Measurements from ENCODE around the gene MLN. TPM values are rescaled to one million over a fixed set of nuclear protein-coding genes. Genes with fewer than 3 reads are reported as not detected.

MLN gene
- total RNA-seq, 4 donors from 2014 or later = not detected

DNA sequence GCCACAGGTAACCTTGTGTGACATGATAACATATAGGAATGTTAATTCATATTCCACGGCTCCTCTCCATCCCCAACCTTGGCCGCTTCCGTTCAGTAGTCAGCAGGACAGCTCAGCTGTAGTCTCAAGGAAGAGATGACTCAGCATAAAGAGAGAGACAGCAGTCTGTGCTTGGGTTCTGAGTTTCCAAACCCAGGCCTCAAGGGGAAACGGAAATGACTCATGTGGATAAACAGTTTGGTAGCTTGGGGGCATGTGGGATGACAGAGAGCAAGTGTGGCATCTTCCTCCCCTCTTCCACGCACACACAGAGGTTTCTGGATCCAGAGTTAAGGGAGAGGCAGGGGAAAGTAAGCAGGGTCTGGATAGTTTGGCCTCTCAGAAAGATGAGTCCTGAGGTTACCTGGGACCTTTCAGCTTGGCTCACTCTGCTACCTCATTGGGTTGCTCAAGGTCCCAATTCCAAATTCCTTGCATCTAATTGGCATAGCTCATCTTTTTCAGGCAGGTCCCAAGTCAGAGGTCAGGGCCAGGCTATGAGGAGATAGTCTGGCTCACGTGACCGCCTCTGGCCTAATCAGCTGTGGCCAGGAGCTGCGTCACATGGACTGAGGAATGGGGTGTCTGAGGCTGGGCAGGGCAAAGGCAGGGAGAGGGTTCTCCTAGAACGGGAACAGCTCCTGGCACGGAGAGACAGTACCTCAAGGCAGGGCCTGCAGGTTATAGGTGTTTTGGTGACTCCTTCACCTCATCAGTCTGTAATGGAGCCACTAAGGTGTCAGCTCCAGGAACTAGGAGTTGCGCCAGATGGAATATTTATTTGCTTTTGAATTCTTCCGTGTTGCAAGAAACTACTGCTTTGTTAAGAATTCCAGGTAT is 36.5 kb upstream of the MLN start:
- TF ChIP-seq, protein P1, sequence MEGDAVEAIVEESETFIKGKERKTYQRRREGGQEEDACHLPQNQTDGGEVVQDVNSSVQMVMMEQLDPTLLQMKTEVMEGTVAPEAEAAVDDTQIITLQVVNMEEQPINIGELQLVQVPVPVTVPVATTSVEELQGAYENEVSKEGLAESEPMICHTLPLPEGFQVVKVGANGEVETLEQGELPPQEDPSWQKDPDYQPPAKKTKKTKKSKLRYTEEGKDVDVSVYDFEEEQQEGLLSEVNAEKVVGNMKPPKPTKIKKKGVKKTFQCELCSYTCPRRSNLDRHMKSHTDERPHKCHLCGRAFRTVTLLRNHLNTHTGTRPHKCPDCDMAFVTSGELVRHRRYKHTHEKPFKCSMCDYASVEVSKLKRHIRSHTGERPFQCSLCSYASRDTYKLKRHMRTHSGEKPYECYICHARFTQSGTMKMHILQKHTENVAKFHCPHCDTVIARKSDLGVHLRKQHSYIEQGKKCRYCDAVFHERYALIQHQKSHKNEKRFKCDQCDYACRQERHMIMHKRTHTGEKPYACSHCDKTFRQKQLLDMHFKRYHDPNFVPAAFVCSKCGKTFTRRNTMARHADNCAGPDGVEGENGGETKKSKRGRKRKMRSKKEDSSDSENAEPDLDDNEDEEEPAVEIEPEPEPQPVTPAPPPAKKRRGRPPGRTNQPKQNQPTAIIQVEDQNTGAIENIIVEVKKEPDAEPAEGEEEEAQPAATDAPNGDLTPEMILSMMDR (IDR thresholded peaks at IDR 0.05; ENCODE audit: low read depth) = no peak

DNA sequence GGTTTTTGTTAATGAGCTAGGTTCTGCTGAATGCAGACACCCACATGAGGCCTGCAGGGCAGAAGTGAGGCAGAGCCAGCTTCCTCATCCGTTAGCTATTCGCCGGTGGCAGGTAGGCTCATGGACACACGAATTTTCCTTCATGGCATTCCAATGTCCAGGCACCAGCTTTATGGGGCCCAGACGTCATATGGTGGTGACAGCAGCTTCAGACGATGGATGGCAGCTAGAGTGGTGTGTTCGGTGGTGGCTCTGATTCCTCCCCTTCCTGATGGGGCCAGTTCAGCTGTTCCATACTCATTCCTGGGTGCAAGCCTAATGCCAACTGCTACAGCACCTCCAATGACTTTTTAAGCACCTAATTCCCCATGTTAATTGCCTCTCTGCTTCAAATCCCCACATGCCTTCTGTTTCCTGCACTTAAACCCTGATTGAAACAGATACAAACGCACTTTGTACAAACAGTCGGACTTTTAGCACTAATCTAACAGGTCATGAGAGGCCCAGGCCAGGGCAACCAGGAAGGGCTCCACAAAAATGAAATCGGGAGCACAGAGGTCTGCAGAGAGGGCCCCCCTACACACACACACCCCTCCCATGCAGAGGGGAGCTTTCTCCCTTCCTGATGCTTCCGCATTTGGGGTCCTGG is 35.7 kb upstream of the MLN start:
- TF ChIP-seq, protein P1 (IDR thresholded peaks at IDR 0.05; ENCODE audit: low read depth) = no peak

DNA sequence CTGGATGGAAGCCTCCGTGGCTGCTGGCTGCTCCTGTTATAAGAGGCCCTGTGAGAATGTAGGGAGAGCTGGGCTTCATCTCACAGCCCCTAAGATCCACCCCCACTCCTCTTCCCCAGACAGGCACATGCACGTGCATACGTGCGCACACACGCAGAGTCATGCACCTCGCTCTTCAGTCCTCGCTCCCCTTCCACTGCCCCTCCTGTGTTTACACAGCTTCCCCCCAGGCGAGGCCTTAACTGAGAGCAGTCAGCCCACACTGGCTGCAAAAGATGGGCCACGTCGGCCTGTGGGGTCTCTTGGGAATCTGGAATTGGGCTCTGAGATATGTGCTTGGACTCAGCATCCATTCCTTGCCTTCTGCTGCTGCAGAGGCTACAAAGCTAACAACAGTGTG is 35.2 kb upstream of the MLN start:
- TF ChIP-seq, protein P1 (IDR thresholded peaks at IDR 0.05; ENCODE audit: low read depth) = no peak

DNA sequence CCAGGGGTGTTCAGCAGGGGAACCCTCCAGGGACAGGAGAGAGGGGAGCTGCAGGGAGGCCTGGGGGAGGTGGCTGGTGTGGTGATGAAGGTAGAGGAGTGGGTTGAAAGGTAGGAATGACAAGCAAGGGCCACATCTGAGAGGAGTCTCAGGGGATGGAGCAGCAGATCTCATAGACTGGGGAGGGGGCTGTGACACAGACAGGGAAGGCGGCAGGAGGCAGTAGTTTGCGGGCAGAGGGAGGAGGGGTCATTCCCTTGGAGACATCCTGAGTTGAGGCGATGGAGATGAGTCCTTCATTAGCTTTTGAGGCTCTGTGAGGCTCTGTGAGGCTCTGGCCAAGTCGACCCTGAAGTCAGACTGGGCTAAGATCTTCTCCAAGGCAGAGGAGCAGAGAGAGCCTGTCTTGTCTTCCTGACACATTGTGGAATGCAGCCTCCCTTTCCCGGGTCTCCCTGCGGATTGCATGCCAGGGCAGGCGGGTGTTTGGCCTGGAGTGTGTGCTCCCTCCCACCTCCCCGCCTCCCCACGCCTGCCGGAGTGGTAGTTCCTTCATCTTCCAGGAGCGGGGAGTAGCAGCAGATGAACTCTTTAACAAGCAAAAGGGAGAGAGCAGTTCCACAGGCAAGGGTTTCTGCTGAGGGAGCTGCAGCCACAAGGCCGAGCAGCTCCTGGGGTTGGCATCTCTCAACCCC is 34.3 kb upstream of the MLN start:
- TF ChIP-seq, protein P1 (IDR thresholded peaks at IDR 0.05; ENCODE audit: low read depth) = no peak

DNA sequence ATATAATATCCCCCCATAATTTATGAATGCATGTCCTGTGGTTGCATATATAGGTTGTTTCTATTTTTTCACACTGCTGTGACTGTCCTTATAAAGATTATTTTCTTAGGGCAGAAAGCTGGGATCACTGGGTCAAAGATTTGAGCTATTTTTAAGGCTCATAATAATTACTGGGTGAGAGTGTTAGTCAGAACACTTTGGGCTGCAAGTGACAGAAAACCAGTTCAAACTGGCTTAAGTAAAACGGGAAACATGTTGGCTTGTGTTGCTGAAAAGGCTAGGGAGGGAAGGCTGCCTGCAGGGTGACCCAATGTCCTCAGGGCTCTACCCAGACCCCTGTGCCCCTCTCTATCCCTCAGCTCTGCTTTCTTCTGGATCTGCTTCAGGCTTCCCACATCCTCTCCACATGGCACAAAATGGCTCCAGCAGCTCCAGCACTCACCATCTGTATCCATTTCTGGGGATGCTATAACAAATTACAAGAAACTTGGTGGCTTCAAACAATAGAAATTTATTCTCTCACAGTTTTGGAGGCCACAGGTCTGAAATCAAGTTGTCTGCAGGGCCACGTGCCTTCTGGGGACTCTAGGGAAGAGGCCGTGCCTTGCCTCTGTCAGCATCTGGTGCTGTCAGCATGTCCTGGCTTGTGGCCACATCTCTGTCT is 33.1 kb upstream of the MLN start:
- TF ChIP-seq, protein P1 (IDR thresholded peaks at IDR 0.05; ENCODE audit: low read depth) = no peak

DNA sequence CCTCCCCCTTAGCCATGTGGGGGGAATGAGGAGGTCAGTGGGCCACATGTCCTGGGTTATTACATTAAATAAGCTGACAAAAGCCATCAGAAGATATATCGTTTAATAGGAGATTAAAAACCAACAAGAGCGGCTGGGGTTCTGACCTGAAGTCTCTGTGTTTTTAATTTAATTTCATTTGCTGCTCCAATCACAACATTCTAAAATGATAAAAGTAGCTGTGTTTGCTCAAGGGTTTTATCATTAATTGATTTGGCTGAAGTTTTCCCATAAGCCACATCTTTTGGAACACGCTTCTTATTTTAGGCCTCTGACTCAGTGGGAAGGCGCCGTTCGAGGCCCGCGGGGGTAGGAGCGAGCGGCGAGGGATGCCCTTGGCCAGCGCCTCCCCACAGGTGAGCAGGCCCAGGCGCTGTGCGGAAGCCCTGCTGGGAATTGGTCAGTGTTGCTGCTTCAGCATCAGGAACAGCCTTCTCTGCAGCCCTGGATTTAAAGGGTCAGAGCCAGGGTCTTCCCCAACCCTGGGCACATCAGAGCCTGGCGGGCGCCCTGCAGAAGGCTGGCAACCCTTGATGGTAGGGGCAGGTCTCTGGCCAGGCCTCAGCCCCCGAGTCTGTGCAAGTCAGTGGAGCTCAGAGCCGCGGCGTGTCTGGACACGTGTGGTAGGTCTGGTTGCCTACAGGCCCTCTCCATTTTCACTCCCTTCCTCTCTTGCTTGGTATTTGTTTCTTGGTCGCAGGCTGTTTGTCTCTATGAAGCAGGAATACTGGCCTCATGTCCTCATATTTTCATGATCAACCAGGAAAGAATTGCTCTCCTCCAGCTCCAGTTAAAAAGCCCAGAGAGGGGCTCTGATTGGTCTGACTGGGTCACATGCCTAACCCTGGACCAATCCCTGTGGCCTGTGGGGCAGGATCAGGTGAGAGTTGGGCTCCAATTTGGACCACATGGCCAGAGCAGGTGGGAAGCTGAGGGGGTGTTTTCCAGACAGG is 30.9 kb upstream of the MLN start:
- TF ChIP-seq, protein P1 (IDR thresholded peaks at IDR 0.05; ENCODE audit: low read depth) = no peak
